MCF 10A (cell line): ENCODE data around the gene SMIM35. TPM values are rescaled to one million over a fixed set of nuclear protein-coding genes. Genes with fewer than 3 reads are reported as not detected.

ENCODE experiments used
- BruUV-seq: library from RNA; stranded (reverse); fragments of 400-500 nt; replicated peaks from 2 replicates; lab custom pipeline; 2021; lab: Mats Ljungman, UMichigan
- CTCF ChIA-PET: fragments of 300-600 bp; sonication (Branson Sonifier 250); formaldehyde crosslinking; extraction: SDS; loops from one replicate; lab custom pipeline; 2021; ENCODE audit warnings: antibody characterized with exemption, inconsistent platforms; lab: Yijun Ruan, JAX
- POLR2A ChIA-PET: fragments of 300-600, 350-650 bp; sonication (Branson Sonifier 250); formaldehyde crosslinking; extraction: SDS; loops from one replicate; lab custom pipeline; 2020; ENCODE audit warnings: antibody characterized with exemption, inconsistent platforms; lab: Yijun Ruan, JAX
- DNase-seq: peaks from one replicate; pipeline ENCODE4 v3.0.0-alpha.2; 2018; ENCODE audit not compliant: unreplicated experiment
- H3K27ac Mint-ChIP-seq: one replicate; pipeline ENCODE4 v1.8.0; 2022; ENCODE audit warnings: mild to moderate bottlenecking, low read depth, mixed read lengths; ENCODE audit not compliant: unreplicated experiment
- H3K27me3 Mint-ChIP-seq: one replicate; pipeline ENCODE4 v1.8.0; 2022; ENCODE audit warnings: mixed read lengths; ENCODE audit not compliant: insufficient read depth, unreplicated experiment
- H3K36me3 Mint-ChIP-seq: one replicate; pipeline ENCODE4 v1.8.0; 2022; ENCODE audit warnings: mild to moderate bottlenecking, moderate library complexity, mixed read lengths; ENCODE audit not compliant: insufficient read depth, unreplicated experiment
- H3K4me1 Mint-ChIP-seq: one replicate; pipeline ENCODE4 v1.8.0; 2022; ENCODE audit warnings: mixed read lengths; ENCODE audit not compliant: insufficient read depth, unreplicated experiment
- H3K4me3 Mint-ChIP-seq: one replicate; pipeline ENCODE4 v1.8.0; 2022; ENCODE audit warnings: mild to moderate bottlenecking, moderate library complexity, mixed read lengths; ENCODE audit not compliant: unreplicated experiment
- H3K9me3 Mint-ChIP-seq: one replicate; pipeline ENCODE4 v1.8.0; 2022; ENCODE audit warnings: mixed read lengths; ENCODE audit not compliant: unreplicated experiment
- CTCF ChIP-seq: fragments of 200-600 bp; IDR thresholded peaks from one replicate; pipeline ENCODE4 v1.8.0; 2022; ENCODE audit warnings: antibody characterized with exemption, mild to moderate bottlenecking; ENCODE audit not compliant: unreplicated experiment
- intact Hi-C: fragments of 100-400 bp; cut with micrococcal nuclease; formaldehyde crosslinking; loops from 2 replicates; pipeline ENCODE4 v1.14.1; 2022
- total RNA-seq: library from RNA; stranded (reverse); gene quantifications from 2 replicates; pipeline ENCODE4 v1.2.3, GENCODE V29; 2022

Gene SMIM35
- total RNA-seq, 1 experiment from 2014 or later: not detected

GRCh38 chr11:118117790-118118601, 31.2 kb upstream of the SMIM35 start:
- POLR2A ChIA-PET: no interaction called here

GRCh38 chr11:118115048-118115447, 28.3 kb upstream of the SMIM35 start:
- H3K36me3 Mint-ChIP-seq: no peaks in the 10 kb centered on the region
- ChIA-PET POLR2A (no interaction called here), CTCF (interaction anchor here (1.6 kb wide), 1 partner anchor 57 kb away, joined by 3 read pairs; no protein-coding TSS in a partner anchor)
- H3K4me1 Mint-ChIP-seq: peaks cover 6% of the 10 kb centered on the region
- H3K27me3 Mint-ChIP-seq: peaks cover 40% of the 10 kb centered on the region
- no TSS peak for BruUV-seq
- intact Hi-C loops: no loop called here
- no peak for TF ChIP-seq CTCF
- no peaks in the 10 kb centered on the region for H3K9me3 Mint-ChIP-seq
- no peak overlapping the region for H3K4me3 Mint-ChIP-seq
- DNase-seq: no peak
- H3K27ac Mint-ChIP-seq: no peak overlapping the region

More at GRCh38 chr11:118117790-118118601, 31.2 kb upstream of the SMIM35 start:
- CTCF ChIA-PET: interaction anchor here (0.9 kb wide), 1 partner anchor 172 kb away, joined by 3 read pairs; no protein-coding TSS in a partner anchor
- Mint-ChIP-seq H3K27me3 (peaks cover 40% of the 10 kb centered on the region), H3K4me1 (no peaks in the 10 kb centered on the region), H3K9me3 (no peaks in the 10 kb centered on the region), H3K36me3 (no peaks in the 10 kb centered on the region), H3K4me3 (no peak overlapping the region), H3K27ac (no peak overlapping the region)
- no peak for DNase-seq
- intact Hi-C loops: no loop called here
- no TSS peak for BruUV-seq
- no peak for TF ChIP-seq CTCF

GRCh38 chr11:118114266-118114665, 27.5 kb upstream of the SMIM35 start:
- CTCF ChIA-PET: interaction anchor here (0.7 to 1.6 kb wide), 2 partner anchors 58 to 307 kb away, joined by 3 read pairs; no protein-coding TSS in a partner anchor
- no TSS peak for BruUV-seq
- H3K27ac Mint-ChIP-seq: no peak overlapping the region
- H3K4me3 Mint-ChIP-seq: no peak overlapping the region
- H3K36me3 Mint-ChIP-seq: no peaks in the 10 kb centered on the region
- no peak for TF ChIP-seq CTCF
- H3K4me1 Mint-ChIP-seq: peaks cover 6% of the 10 kb centered on the region
- peaks cover 40% of the 10 kb centered on the region for H3K27me3 Mint-ChIP-seq
- POLR2A ChIA-PET: no interaction called here
- DNase-seq: no peak
- no peaks in the 10 kb centered on the region for H3K9me3 Mint-ChIP-seq
- intact Hi-C loops: no loop called here

- ChIA-PET CTCF (interaction anchor here (0.7 kb wide), 1 partner anchor 58 kb away, joined by 3 read pairs; no protein-coding TSS in a partner anchor), POLR2A (no interaction called here)
- no peak for TF ChIP-seq CTCF
- peaks cover 6% of the 10 kb centered on the region for H3K4me1 Mint-ChIP-seq
- H3K36me3 Mint-ChIP-seq: no peaks in the 10 kb centered on the region
- no TSS peak for BruUV-seq
- no peaks in the 10 kb centered on the region for H3K9me3 Mint-ChIP-seq
- no peak overlapping the region for H3K27ac Mint-ChIP-seq
- H3K4me3 Mint-ChIP-seq: no peak overlapping the region
- intact Hi-C loops: no loop called here
- no peak for DNase-seq
- peaks cover 28% of the 10 kb centered on the region for H3K27me3 Mint-ChIP-seq
These were observed 26.1 kb upstream of the SMIM35 start for GRCh38 chr11:118112711-118113430.
